ENCODE data around the gene SETBP1.

GRCh38 chr18:44681076-44681970 is 635 bp downstream of the SETBP1 start:
- TF ChIP-seq EZH2 (IDR thresholded peaks at IDR 0.05) (no peak), POLR2AphosphoS5 (IDR thresholded peaks at IDR 0.05; ENCODE audit: borderline replicate concordance, low read depth, low read length) (no peak)

All from SK-N-MC (cell line).